HG03442 (cell line): ENCODE results near the gene ADD2.
"Not testable (repeated sequence)": the region's sequence is repeated elsewhere in the genome, so short reads cannot be mapped to it uniquely, and the experiment has no call there.

ENCODE experiments used
- ATAC-seq: cut with Tn5 transposase; IDR thresholded peaks from one replicate; pipeline ENCODE4 v1.9.1; 2021; ENCODE audit warnings: mild to moderate bottlenecking, moderate library complexity; ENCODE audit not compliant: unreplicated experiment

The ADD2 gene

GRCh38 chr2:70753902-70754301 is 14.1 kb downstream of the ADD2 start:
- ATAC-seq: no peak

GRCh38 chr2:70753031-70753430 is 15.0 kb downstream of the ADD2 start:
- no peak for ATAC-seq

- no peak for ATAC-seq
Measured at GRCh38 chr2:70752396-70752795, 15.6 kb downstream of the ADD2 start.

GRCh38 chr2:70751881-70752280 is 16.1 kb downstream of the ADD2 start:
- ATAC-seq: no peak

GRCh38 chr2:70750320-70750719 is 17.7 kb downstream of the ADD2 start:
- no peak for ATAC-seq

GRCh38 chr2:70748002-70748784 is 19.8 kb downstream of the ADD2 start:
- no peak for ATAC-seq

GRCh38 chr2:70747284-70747683 is 20.7 kb downstream of the ADD2 start:
- ATAC-seq: no peak

GRCh38 chr2:70746094-70746974 is 21.7 kb downstream of the ADD2 start:
- no peak for ATAC-seq

- no peak for ATAC-seq
Measured at GRCh38 chr2:70745276-70745825, 22.6 kb downstream of the ADD2 start.

GRCh38 chr2:70744397-70744796 is 23.6 kb downstream of the ADD2 start:
- no peak for ATAC-seq

- no peak for ATAC-seq
Measured at GRCh38 chr2:70743677-70744076, 24.3 kb downstream of the ADD2 start.

- no peak for ATAC-seq
Measured at GRCh38 chr2:70743068-70743467, 24.9 kb downstream of the ADD2 start.

- ATAC-seq: not testable (repeated sequence)
Measured at GRCh38 chr2:70739492-70739891, 28.5 kb downstream of the ADD2 start.

- no peak for ATAC-seq
Measured at GRCh38 chr2:70738159-70738558, 29.8 kb downstream of the ADD2 start.

GRCh38 chr2:70735071-70735470 is 32.9 kb downstream of the ADD2 start:
- no peak for ATAC-seq

GRCh38 chr2:70733646-70734180 is 34.3 kb downstream of the ADD2 start:
- no peak for ATAC-seq

- ATAC-seq: no peak
Measured at GRCh38 chr2:70732766-70733645, 35.0 kb downstream of the ADD2 start.

GRCh38 chr2:70730730-70731129 is 37.3 kb downstream of the ADD2 start:
- ATAC-seq: no peak

GRCh38 chr2:70729647-70730046 is 38.4 kb downstream of the ADD2 start:
- ATAC-seq: no peak

- ATAC-seq: no peak
Measured at GRCh38 chr2:70728128-70728527, 39.9 kb downstream of the ADD2 start.
